HG03060 (cell line): ENCODE results near the gene DUSP5.
"Not testable (repeated sequence)": the region's sequence is repeated elsewhere in the genome, so short reads cannot be mapped to it uniquely, and the experiment has no call there.

Source experiments
- ATAC-seq: cut with Tn5 transposase; IDR thresholded peaks from one replicate; pipeline ENCODE4 v1.9.1; 2021; ENCODE audit warnings: low read depth, moderate number of reproducible peaks; ENCODE audit not compliant: unreplicated experiment

Gene DUSP5

GRCh38 chr10:110512461-110513187 lies 14.9 kb downstream of the DUSP5 start:
- ATAC-seq: no peak

GRCh38 chr10:110513949-110514348 lies 16.2 kb downstream of the DUSP5 start:
- no peak for ATAC-seq

- no peak for ATAC-seq
Observed at GRCh38 chr10:110514848-110515247, 17.1 kb downstream of the DUSP5 start.

- no peak for ATAC-seq
Observed at GRCh38 chr10:110516815-110517492, 19.2 kb downstream of the DUSP5 start.

- ATAC-seq: no peak
Observed at GRCh38 chr10:110522365-110522988, 24.8 kb downstream of the DUSP5 start.

GRCh38 chr10:110523736-110524135 lies 26.0 kb downstream of the DUSP5 start:
- no peak for ATAC-seq

GRCh38 chr10:110524179-110524858 lies 26.6 kb downstream of the DUSP5 start:
- no peak for ATAC-seq

- ATAC-seq: no peak
Observed at GRCh38 chr10:110524859-110525232, 27.1 kb downstream of the DUSP5 start.

GRCh38 chr10:110525349-110526260 lies 27.9 kb downstream of the DUSP5 start:
- ATAC-seq: no peak

- no peak for ATAC-seq
Observed at GRCh38 chr10:110527731-110528171, 30.0 kb downstream of the DUSP5 start.

GRCh38 chr10:110528224-110528996 lies 30.7 kb downstream of the DUSP5 start:
- no peak for ATAC-seq

- peak; percentile 73 for ATAC-seq
Observed at GRCh38 chr10:110528997-110529524, 31.4 kb downstream of the DUSP5 start.

- no peak for ATAC-seq
Observed at GRCh38 chr10:110529596-110530011, 31.9 kb downstream of the DUSP5 start.

- ATAC-seq: no peak
Observed at GRCh38 chr10:110530131-110530831, 32.6 kb downstream of the DUSP5 start.

GRCh38 chr10:110531687-110532086 lies 34.0 kb downstream of the DUSP5 start:
- no peak for ATAC-seq

- ATAC-seq: not testable (repeated sequence)
Observed at GRCh38 chr10:110532628-110533027, 34.9 kb downstream of the DUSP5 start.

- ATAC-seq: no peak
Observed at GRCh38 chr10:110533149-110533548, 35.4 kb downstream of the DUSP5 start.

- no peak for ATAC-seq
Observed at GRCh38 chr10:110534571-110534970, 36.9 kb downstream of the DUSP5 start.
